SH-SY5Y (cell line): Measurements from ENCODE around the gene ROBO2.

Experiments used
- GATA2 ChIP-seq: IDR thresholded peaks from 2 replicates; pipeline ENCODE4 v1.6.1; 2011; ENCODE audit warnings: mild to moderate bottlenecking, low read depth, low read length
- GATA3 ChIP-seq: IDR thresholded peaks from 2 replicates; pipeline ENCODE4 v1.6.1; 2011; ENCODE audit warnings: low read depth, mild to moderate bottlenecking, low read length, moderate library complexity

DNA sequence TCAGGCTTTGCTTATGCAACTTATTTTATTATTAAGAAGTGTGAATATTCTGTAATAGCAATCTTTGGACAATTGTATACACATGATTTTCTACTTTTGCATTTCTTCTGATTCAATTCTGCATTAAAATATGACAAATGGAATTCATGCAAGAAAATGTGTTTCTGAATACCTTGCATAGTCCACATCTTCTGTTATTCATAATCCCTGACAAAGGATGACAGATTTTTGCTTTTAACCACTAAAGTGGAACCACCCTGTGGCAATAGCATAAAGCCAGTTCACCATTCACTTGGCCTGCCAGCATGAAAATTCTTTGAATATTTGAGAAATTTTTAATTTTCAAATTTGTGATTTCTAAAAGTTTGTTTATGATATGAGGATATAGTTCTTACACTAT lies 397.0 kb downstream of the ROBO2 start:
- TF ChIP-seq GATA2 (no peak), GATA3 (no peak)
